ENCODE results near the gene DYNC2H1.

DYNC2H1 gene

GRCh38 chr11:103520792-103521191, 411.6 kb downstream of the DYNC2H1 start:
- H3K4me3 Mint-ChIP-seq: no peak overlapping the region
- H3K27me3 Mint-ChIP-seq (ENCODE audit: low read depth): no peaks in the 10 kb centered on the region
- H3K9me3 Mint-ChIP-seq: peaks cover 2% of the 10 kb centered on the region
- no peaks in the 10 kb centered on the region for H3K36me3 Mint-ChIP-seq (ENCODE audit: low read depth)
- H3K4me1 Mint-ChIP-seq: peaks cover 6% of the 10 kb centered on the region
- H3K27ac Mint-ChIP-seq: no peak overlapping the region
- no peak for TF ChIP-seq CTCF (IDR thresholded peaks at IDR 0.05; ENCODE audit: unreplicated experiment in 3 of 3)

GRCh38 chr11:103525069-103525468, 415.8 kb downstream of the DYNC2H1 start:
- H3K4me1 Mint-ChIP-seq: peaks cover 6% of the 10 kb centered on the region
- no peak for TF ChIP-seq CTCF (IDR thresholded peaks at IDR 0.05; ENCODE audit: unreplicated experiment in 3 of 3)
- H3K27me3 Mint-ChIP-seq (ENCODE audit: low read depth): no peaks in the 10 kb centered on the region
- H3K36me3 Mint-ChIP-seq (ENCODE audit: low read depth): no peaks in the 10 kb centered on the region
- no peaks in the 10 kb centered on the region for H3K9me3 Mint-ChIP-seq
- peak overlapping the region in 1 of 3 experiments; percentile 73 for H3K27ac Mint-ChIP-seq
- H3K4me3 Mint-ChIP-seq: no peak overlapping the region

GRCh38 chr11:103528046-103528445, 418.8 kb downstream of the DYNC2H1 start:
- H3K4me3 Mint-ChIP-seq: no peak overlapping the region
- H3K27ac Mint-ChIP-seq: no peak overlapping the region
- no peaks in the 10 kb centered on the region for H3K9me3 Mint-ChIP-seq
- no peaks in the 10 kb centered on the region for H3K27me3 Mint-ChIP-seq (ENCODE audit: low read depth)
- no peaks in the 10 kb centered on the region for H3K36me3 Mint-ChIP-seq (ENCODE audit: low read depth)
- peaks cover 6% of the 10 kb centered on the region for H3K4me1 Mint-ChIP-seq
- TF ChIP-seq CTCF (IDR thresholded peaks at IDR 0.05; ENCODE audit: unreplicated experiment in 3 of 3): no peak

GRCh38 chr11:103528596-103528995, 419.4 kb downstream of the DYNC2H1 start:
- Mint-ChIP-seq H3K36me3 (ENCODE audit: low read depth) (no peaks in the 10 kb centered on the region), H3K27ac (no peak overlapping the region), H3K4me3 (no peak overlapping the region), H3K27me3 (ENCODE audit: low read depth) (peaks cover 5% of the 10 kb centered on the region), H3K4me1 (peaks cover 6% of the 10 kb centered on the region), H3K9me3 (no peaks in the 10 kb centered on the region)
- no peak for TF ChIP-seq CTCF (IDR thresholded peaks at IDR 0.05; ENCODE audit: unreplicated experiment in 3 of 3)

GRCh38 chr11:103529181-103529684, 420.0 kb downstream of the DYNC2H1 start:
- Mint-ChIP-seq H3K4me3 (no peak overlapping the region), H3K36me3 (ENCODE audit: low read depth) (no peaks in the 10 kb centered on the region), H3K9me3 (no peaks in the 10 kb centered on the region), H3K27me3 (ENCODE audit: low read depth) (peaks cover 6% of the 10 kb centered on the region), H3K27ac (no peak overlapping the region), H3K4me1 (peaks cover 6% of the 10 kb centered on the region)
- no peak for TF ChIP-seq CTCF (IDR thresholded peaks at IDR 0.05; ENCODE audit: unreplicated experiment in 3 of 3)

Measured in nephron (organoid).